IMR-90 (cell line): ENCODE measurements around the gene MARK4. TPM values are rescaled to one million over a fixed set of nuclear protein-coding genes. Genes with fewer than 3 reads are reported as not detected.

Experiments used
- ATAC-seq: fragments of 200-7000 bp; cut with Tn5 transposase; 2 replicates; pipeline ENCODE4 v1.9.1; 2020; ENCODE audit warnings: low read depth, mild to moderate bottlenecking, moderate library complexity
- BruUV-seq: library from RNA; stranded (reverse); fragments of 400-500 nt; replicated peaks from 2 replicates; lab custom pipeline; 2021; lab: Mats Ljungman, UMichigan
- CTCF ChIA-PET: fragments of 300-600 bp; formaldehyde crosslinking; extraction: SDS; loops from one replicate; lab custom pipeline; 2021; ENCODE audit warnings: antibody characterized with exemption; lab: Yijun Ruan, JAX
- POLR2A ChIA-PET: fragments of 300-600 bp; sonication (Branson Sonifier 250); formaldehyde crosslinking; loops from one replicate; lab custom pipeline; 2022; ENCODE audit warnings: antibody characterized with exemption; ENCODE audit not compliant: unreplicated experiment; lab: Charles Lee
- DNase-seq: peaks from one replicate; pipeline ENCODE4 v3.0.0; 2013
- H2AFZ ChIP-seq: replicated peaks from 2 replicates; pipeline ENCODE3; 2013; ENCODE audit warnings: low read length, mild to moderate bottlenecking; ENCODE audit not compliant: poor library complexity
- H2AK5ac ChIP-seq: 2 replicates; pipeline ENCODE4 v1.6.1; 2013; ENCODE audit warnings: low read depth, low read length, inconsistent platforms
- H2AK9ac ChIP-seq: replicated peaks from 2 replicates; pipeline ENCODE3; 2013; ENCODE audit warnings: mild to moderate bottlenecking, low read depth, low read length, moderate library complexity; ENCODE audit not compliant: poor library complexity
- H2BK120ac ChIP-seq: 2 replicates; pipeline ENCODE4 v1.6.1; 2013; ENCODE audit warnings: low read depth, low read length, inconsistent platforms
- H2BK15ac ChIP-seq: 3 replicates; pipeline ENCODE4 v1.6.1; 2013; ENCODE audit warnings: low read depth, low read length, inconsistent platforms
- H2BK20ac ChIP-seq: 2 replicates; pipeline ENCODE4 v1.6.1; 2013; ENCODE audit warnings: low read depth, mild to moderate bottlenecking, inconsistent platforms, low read length, moderate library complexity
- H2BK5ac ChIP-seq: 2 replicates; pipeline ENCODE4 v1.6.1; 2013; ENCODE audit warnings: mild to moderate bottlenecking, low read depth, low read length, inconsistent platforms; ENCODE audit not compliant: poor library complexity, severe bottlenecking
- H3K14ac ChIP-seq: replicated peaks from 2 replicates; pipeline ENCODE4 v1.6.1; 2013; ENCODE audit warnings: low read depth, low read length, inconsistent platforms
- H3K18ac ChIP-seq: 2 replicates; pipeline ENCODE4 v1.6.1; 2013; ENCODE audit warnings: low read depth, low read length, control low read depth
- H3K23ac ChIP-seq: 2 replicates; pipeline ENCODE4 v1.6.1; 2013; ENCODE audit warnings: low read depth, low read length, inconsistent platforms
- H3K27ac ChIP-seq: 2 replicates; pipeline ENCODE4 v1.5.1; 2013; ENCODE audit warnings: mild to moderate bottlenecking, control low read depth, low read length; ENCODE audit not compliant: insufficient read depth
- H3K27me3 ChIP-seq: 2 replicates; pipeline ENCODE4 v1.6.1; 2013; ENCODE audit warnings: low read length; ENCODE audit not compliant: control insufficient read depth, insufficient read depth
- H3K36me3 ChIP-seq: 2 replicates; pipeline ENCODE4 v1.6.1; 2013; ENCODE audit warnings: low read length, mixed read lengths; ENCODE audit not compliant: control insufficient read depth, insufficient read depth
- H3K4ac ChIP-seq: 2 replicates; pipeline ENCODE4 v1.6.1; 2013; ENCODE audit warnings: low read depth, low read length, inconsistent platforms
- H3K4me1 ChIP-seq: 2 replicates; pipeline ENCODE4 v1.6.1; 2013; ENCODE audit warnings: low read length, mixed read lengths; ENCODE audit not compliant: control insufficient read depth, insufficient read depth
- H3K4me2 ChIP-seq: 2 replicates; pipeline ENCODE4 v1.6.1; 2013; ENCODE audit warnings: low read depth, mild to moderate bottlenecking, control low read depth, low read length, moderate library complexity
- H3K4me3 ChIP-seq: 2 replicates; pipeline ENCODE4 v1.5.1; 2013; ENCODE audit warnings: low read depth, mild to moderate bottlenecking, control low read depth, low read length, moderate library complexity; ENCODE audit not compliant: insufficient read depth
- H3K56ac ChIP-seq: 2 replicates; pipeline ENCODE4 v1.6.1; 2013; ENCODE audit warnings: low read length, inconsistent platforms; ENCODE audit not compliant: insufficient read depth; ENCODE audit errors: extremely low read depth
- H3K79me1 ChIP-seq, 2 experiments: 2 replicates each; pipeline ENCODE4 v1.6.1; 2013; ENCODE audit warnings: low read length in 2 of 2, inconsistent platforms in 1 of 2, low read depth in 1 of 2
- H3K9ac ChIP-seq: 2 replicates; pipeline ENCODE4 v1.6.1; 2013; ENCODE audit warnings: low read depth, low read length, control low read depth
- H3K9me1 ChIP-seq: 2 replicates; pipeline ENCODE4 v1.6.1; 2013; ENCODE audit warnings: low read length, inconsistent platforms; ENCODE audit not compliant: insufficient read depth
- H3K9me3 ChIP-seq: 2 replicates; pipeline ENCODE4 v1.6.1; 2013; ENCODE audit warnings: low read length; ENCODE audit not compliant: control insufficient read depth, insufficient read depth
- H4K20me1 ChIP-seq: 2 replicates; pipeline ENCODE4 v1.6.1; 2013; ENCODE audit warnings: low read length, inconsistent platforms; ENCODE audit not compliant: insufficient read depth
- H4K5ac ChIP-seq: 2 replicates; pipeline ENCODE4 v1.6.1; 2013; ENCODE audit warnings: mild to moderate bottlenecking, low read depth, low read length, control low read depth
- H4K8ac ChIP-seq, 2 experiments: 2 replicates each; pipeline ENCODE4 v1.6.1; 2013; ENCODE audit warnings: low read depth in 2 of 2, low read length in 2 of 2, control low read depth in 1 of 2, inconsistent platforms in 1 of 2
- H4K91ac ChIP-seq: 2 replicates; pipeline ENCODE4 v1.6.1; 2013; ENCODE audit warnings: low read depth, low read length, inconsistent platforms; ENCODE audit not compliant: insufficient read depth
- BHLHE40 ChIP-seq: fragments of 150-350 bp; IDR thresholded peaks from 2 replicates; pipeline ENCODE4 v1.6.1; 2016; ENCODE audit warnings: mild to moderate bottlenecking, low read depth, low read length
- CEBPB ChIP-seq: IDR thresholded peaks from 2 replicates; pipeline ENCODE4 v1.6.1; 2012; ENCODE audit warnings: low read depth, low read length, improper control_type of control experiment
- CHD1 ChIP-seq: IDR thresholded peaks from 2 replicates; pipeline ENCODE4 v1.6.1; 2012; ENCODE audit warnings: low read depth, low read length, improper control_type of control experiment
- CTCF ChIP-seq: conservative IDR thresholded peaks from 2 replicates; pipeline ENCODE4 v1.5.1; 2012; ENCODE audit warnings: mild to moderate bottlenecking, low read depth, low read length, improper control_type of control experiment
- ELK1 ChIP-seq: fragments of 150-350 bp; IDR thresholded peaks from 2 replicates; pipeline ENCODE4 v1.6.1; 2016; ENCODE audit warnings: low read depth, mild to moderate bottlenecking, low read length, moderate library complexity, borderline replicate concordance
- FOS ChIP-seq: fragments of 150-350 bp; IDR thresholded peaks from 2 replicates; pipeline ENCODE4 v1.6.1; 2016; ENCODE audit warnings: low read depth, low read length
- MAFK ChIP-seq: IDR thresholded peaks from 2 replicates; pipeline ENCODE4 v1.6.1; 2012; ENCODE audit warnings: low read depth, low read length, improper control_type of control experiment
- MAZ ChIP-seq: IDR thresholded peaks from 2 replicates; pipeline ENCODE4 v1.6.1; 2012; ENCODE audit warnings: low read depth, mild to moderate bottlenecking, low read length, improper control_type of control experiment, moderate library complexity, borderline replicate concordance
- MXI1 ChIP-seq: IDR thresholded peaks from 2 replicates; pipeline ENCODE4 v1.6.1; 2012; ENCODE audit warnings: low read depth, mild to moderate bottlenecking, low read length, moderate library complexity, borderline replicate concordance
- NFE2L2 ChIP-seq: fragments of 150-350 bp; IDR thresholded peaks from 2 replicates; pipeline ENCODE4 v1.6.1; 2016; ENCODE audit warnings: low read depth, mild to moderate bottlenecking, low read length
- POLR2A ChIP-seq: IDR thresholded peaks from 2 replicates; pipeline ENCODE4 v1.6.1; 2012; ENCODE audit warnings: mild to moderate bottlenecking, low read depth, low read length
- RAD21 ChIP-seq: IDR thresholded peaks from 2 replicates; pipeline ENCODE4 v1.6.1; 2012; ENCODE audit warnings: low read length, improper control_type of control experiment
- RCOR1 ChIP-seq: IDR thresholded peaks from 2 replicates; pipeline ENCODE4 v1.6.1; 2012; ENCODE audit warnings: mild to moderate bottlenecking, low read length, improper control_type of control experiment; ENCODE audit not compliant: insufficient replicate concordance
- RFX5 ChIP-seq: IDR thresholded peaks from 2 replicates; pipeline ENCODE4 v1.8.0; 2012; ENCODE audit warnings: low read depth, mild to moderate bottlenecking, low read length, moderate library complexity
- SMC3 ChIP-seq: fragments of 150-350 bp; IDR thresholded peaks from 2 replicates; pipeline ENCODE4 v1.6.1; 2016; ENCODE audit warnings: low read depth, mild to moderate bottlenecking, antibody characterized with exemption, low read length, moderate library complexity
- USF2 ChIP-seq: fragments of 150-350 bp; IDR thresholded peaks from 2 replicates; pipeline ENCODE4 v1.6.1; 2017; ENCODE audit warnings: mild to moderate bottlenecking, antibody characterized with exemption, low read length, low read depth
- WGBS, 2 experiments: methylation state at CpG; one replicate each; pipeline versions ENCODE4 v1.1.5 to v1.1.7; 2013; ENCODE audit warnings: missing lambda C conversion rate in 2 of 2; ENCODE audit not compliant: insufficient read length in 1 of 2; ENCODE audit errors: extremely low coverage in 2 of 2; 5-methylcytosine and 5-hydroxymethylcytosine counted together
- dilution Hi-C: fragments of 300-500 bp; cut with HindIII; formaldehyde crosslinking; loops from one replicate; pipeline ENCODE4 v1.14.3; 2018; ENCODE audit warnings: low sequenced_read_pairs; ENCODE audit not compliant: unreplicated experiment
- in situ Hi-C: fragments of 300-500 bp; cut with MboI; formaldehyde crosslinking; loops from 3 replicates; pipeline ENCODE4 v1.14.3; 2019; ENCODE audit warnings: low sequenced_read_pairs, inconsistent platforms, mixed read lengths
- intact Hi-C: fragments of 100-400 bp; cut with micrococcal nuclease; formaldehyde crosslinking; loops from 2 replicates; pipeline ENCODE4 v1.10.0; 2022
- polyA plus RNA-seq, 3 experiments: library from polyadenylated mRNA; depleted of rRNA; stranded (reverse); fragments of >200 nt; gene quantifications; 2 replicates each; pipeline ENCODE4 v1.2.3, GENCODE V29; 2012; ENCODE audit warnings: low replicate concordance in 1 of 3
- total RNA-seq: library from RNA; depleted of rRNA; stranded (reverse); fragments of >200 nt; gene quantifications from 2 replicates; pipeline ENCODE4 v1.2.3, GENCODE V29; 2012

Gene MARK4
- total and polyA plus RNA-seq, 2 of the 4 experiments (the other 2 are of a cell fraction): 11.3 to 20.7 TPM

GRCh38 chr19:45352471-45352870 lies 101.4 kb downstream of the MARK4 start:
- H2AFZ ChIP-seq: no peak overlapping the region
- H3K9ac ChIP-seq: no peak overlapping the region
- no peak overlapping the region for H4K8ac ChIP-seq
- TF ChIP-seq CHD1: no peak
- TF ChIP-seq RFX5: no peak
- TF ChIP-seq MAZ: no peak
- TF ChIP-seq MAFK: no peak
- TF ChIP-seq POLR2A: no peak
- TF ChIP-seq RAD21: no peak
- no peak for TF ChIP-seq CTCF
- no peak for TF ChIP-seq NFE2L2
- TF ChIP-seq CEBPB: no peak
- TF ChIP-seq USF2: no peak
- TF ChIP-seq RCOR1: no peak
- no peak for TF ChIP-seq SMC3
- TF ChIP-seq BHLHE40: no peak
- no peak for TF ChIP-seq FOS
- TF ChIP-seq MXI1: no peak
- no peak for TF ChIP-seq ELK1
- ChIA-PET POLR2A (no interaction called here), CTCF (no interaction called here)
- H3K4ac ChIP-seq: no peak overlapping the region
- intact Hi-C loops (no loop called here), in situ Hi-C loops (no loop called here), dilution Hi-C loops (no loop called here)
- H3K4me3 ChIP-seq: no peak overlapping the region
- no peak overlapping the region for H2BK5ac ChIP-seq
- H2BK20ac ChIP-seq: no peak overlapping the region
- no peak overlapping the region for H3K18ac ChIP-seq
- no peak overlapping the region for H2AK5ac ChIP-seq
- H4K20me1 ChIP-seq: peaks cover 15% of the 10 kb centered on the region
- no peak overlapping the region for H2BK15ac ChIP-seq
- no peak overlapping the region for H2AK9ac ChIP-seq
- H3K56ac ChIP-seq: no peak overlapping the region
- H3K9me1 ChIP-seq: peaks cover 2% of the 10 kb centered on the region; the same call in 1 of the 2 replicates
- ATAC-seq (no peak), DNase-seq (no peak)
- peaks cover 0 to 10% of the 10 kb centered on the region in 2 experiments; a peak in 2 of 4 replicates for H3K79me1 ChIP-seq
- H4K5ac ChIP-seq: no peak overlapping the region
- H2BK120ac ChIP-seq: no peak overlapping the region
- peaks cover 51% of the 10 kb centered on the region for H3K36me3 ChIP-seq
- H3K14ac ChIP-seq: no peak overlapping the region
- H3K27me3 ChIP-seq: no peaks in the 10 kb centered on the region; the same call in 1 of the 2 replicates
- 94% methylated on average over 8 of the region's 20 CpGs; no CpG with 5 or more reads in 1 of the 2 experiments for WGBS, 2 experiments
- H3K4me2 ChIP-seq: no peak overlapping the region
- no peak overlapping the region for H3K27ac ChIP-seq
- H3K4me1 ChIP-seq: no peaks in the 10 kb centered on the region
- BruUV-seq: no TSS peak
- no peak overlapping the region for H4K91ac ChIP-seq
- H3K9me3 ChIP-seq: no peaks in the 10 kb centered on the region
- H3K23ac ChIP-seq: no peak overlapping the region
